CD4-positive, alpha-beta T cell treated with Interleukin-2 at 100 ng/mL for 4 hours (primary cell): Measurements from ENCODE around the gene GALNT2.

Experiments
- DNase-seq: peaks from one replicate; pipeline ENCODE4 v3.0.0-alpha.2; 2020; ENCODE audit warnings: low spot score

Gene GALNT2

GRCh38 chr1:230112782-230113181 lies 45.7 kb downstream of the GALNT2 start:
- DNase-seq: no peak

DNA sequence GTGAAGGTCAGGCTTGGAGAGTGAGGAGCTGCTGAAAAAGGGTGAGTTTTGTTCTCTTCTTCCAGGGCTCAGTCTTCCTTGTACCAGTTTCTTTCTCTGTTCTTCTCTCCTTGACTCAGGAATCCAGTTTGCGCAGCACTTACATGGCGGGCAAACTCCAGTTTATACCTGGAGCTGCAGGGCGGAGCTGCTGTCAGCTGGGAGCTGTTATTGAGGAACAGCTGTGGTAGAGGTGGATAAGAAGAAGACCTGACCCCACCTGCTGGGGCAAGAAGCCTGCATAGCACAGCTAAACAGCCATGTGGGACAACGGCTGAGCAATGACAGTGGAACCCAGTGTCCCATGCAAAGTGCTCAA lies 46.2 kb downstream of the GALNT2 start:
- no peak for DNase-seq

DNA sequence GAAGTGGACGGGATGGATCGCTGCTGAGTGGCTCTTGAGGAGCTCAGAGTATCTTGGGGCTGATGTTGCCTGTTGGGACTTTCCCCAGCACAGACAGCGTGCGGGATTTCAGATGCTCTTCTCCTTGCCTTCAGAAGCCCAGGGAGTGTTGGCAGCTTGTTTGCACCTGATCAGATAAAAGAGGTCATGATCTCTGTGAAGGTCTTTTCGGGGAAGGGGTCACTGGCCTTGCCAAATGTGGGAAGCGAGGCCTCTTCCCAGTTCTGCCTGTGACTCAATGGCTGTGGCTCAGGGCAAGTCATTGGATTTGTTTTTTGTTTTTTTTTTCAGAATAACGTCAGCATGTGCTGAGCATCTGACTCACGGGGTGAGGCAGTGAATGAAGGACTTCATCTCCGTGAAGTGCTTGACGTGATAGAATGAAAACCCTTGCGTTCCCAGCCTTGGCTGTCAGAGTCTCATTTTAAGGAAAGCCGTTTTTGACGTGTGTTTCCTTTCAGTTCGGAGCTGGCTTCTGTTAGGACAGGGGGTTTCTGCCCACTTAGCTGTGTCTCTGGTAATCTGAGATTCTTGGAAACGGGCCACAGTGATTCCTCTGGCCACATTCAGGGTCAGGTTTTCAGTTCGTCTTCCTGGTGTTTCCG lies 46.7 kb downstream of the GALNT2 start:
- DNase-seq: no peak

DNA sequence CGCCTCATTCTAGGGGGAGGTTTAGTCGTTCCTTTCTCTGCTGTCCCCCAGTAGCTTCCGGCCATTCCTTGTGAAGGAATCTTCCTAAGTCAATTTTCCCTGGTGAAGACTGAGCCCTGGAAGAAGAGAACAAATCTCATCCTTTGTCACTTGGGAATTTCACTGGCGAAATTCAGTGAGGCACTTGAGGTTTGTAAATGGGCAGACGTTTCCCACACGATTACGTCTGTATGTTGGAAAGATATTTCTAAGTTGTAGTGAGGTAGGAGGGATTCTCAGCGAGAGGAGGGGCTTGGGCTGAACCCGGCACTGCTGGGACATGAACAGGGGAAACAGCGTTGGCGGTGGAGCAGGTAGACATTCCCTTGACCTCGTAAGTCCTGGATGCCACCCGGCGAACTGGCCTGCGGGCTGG lies 47.2 kb downstream of the GALNT2 start:
- DNase-seq: no peak

GRCh38 chr1:230117694-230118093 lies 50.7 kb downstream of the GALNT2 start:
- DNase-seq: no peak

- no peak for DNase-seq
These were observed 52.3 kb downstream of the GALNT2 start for GRCh38 chr1:230119340-230119739.

- no peak for DNase-seq
These were observed 53.4 kb downstream of the GALNT2 start for GRCh38 chr1:230120289-230120920.

DNA sequence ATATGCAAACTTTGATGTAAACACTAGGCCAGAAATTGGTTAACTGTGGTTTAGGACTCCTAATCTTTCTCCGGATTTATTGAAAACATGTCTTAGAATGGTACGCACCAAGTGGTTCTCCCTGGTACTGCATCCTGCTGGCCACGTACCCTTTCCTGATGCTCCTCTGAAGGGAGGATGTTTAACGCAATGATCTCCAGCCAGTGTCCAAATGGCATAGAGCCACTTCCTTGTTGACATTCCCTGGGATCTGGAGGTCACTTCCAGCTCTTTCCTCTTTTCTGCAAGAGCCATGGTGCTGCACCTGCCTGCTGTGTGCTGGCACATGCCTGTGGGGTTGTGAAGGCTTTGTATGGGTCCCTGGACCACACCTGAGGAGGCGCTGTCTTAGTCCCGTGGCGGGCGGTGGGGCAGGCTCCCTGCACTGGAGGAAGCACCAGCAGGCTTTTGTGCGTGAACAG lies 53.9 kb downstream of the GALNT2 start:
- DNase-seq: no peak

- no peak for DNase-seq
These were observed 54.9 kb downstream of the GALNT2 start for GRCh38 chr1:230121950-230122349.

- no peak for DNase-seq
These were observed 55.6 kb downstream of the GALNT2 start for GRCh38 chr1:230122366-230123279.

- DNase-seq: no peak
These were observed 56.5 kb downstream of the GALNT2 start for GRCh38 chr1:230123280-230124185.

DNA sequence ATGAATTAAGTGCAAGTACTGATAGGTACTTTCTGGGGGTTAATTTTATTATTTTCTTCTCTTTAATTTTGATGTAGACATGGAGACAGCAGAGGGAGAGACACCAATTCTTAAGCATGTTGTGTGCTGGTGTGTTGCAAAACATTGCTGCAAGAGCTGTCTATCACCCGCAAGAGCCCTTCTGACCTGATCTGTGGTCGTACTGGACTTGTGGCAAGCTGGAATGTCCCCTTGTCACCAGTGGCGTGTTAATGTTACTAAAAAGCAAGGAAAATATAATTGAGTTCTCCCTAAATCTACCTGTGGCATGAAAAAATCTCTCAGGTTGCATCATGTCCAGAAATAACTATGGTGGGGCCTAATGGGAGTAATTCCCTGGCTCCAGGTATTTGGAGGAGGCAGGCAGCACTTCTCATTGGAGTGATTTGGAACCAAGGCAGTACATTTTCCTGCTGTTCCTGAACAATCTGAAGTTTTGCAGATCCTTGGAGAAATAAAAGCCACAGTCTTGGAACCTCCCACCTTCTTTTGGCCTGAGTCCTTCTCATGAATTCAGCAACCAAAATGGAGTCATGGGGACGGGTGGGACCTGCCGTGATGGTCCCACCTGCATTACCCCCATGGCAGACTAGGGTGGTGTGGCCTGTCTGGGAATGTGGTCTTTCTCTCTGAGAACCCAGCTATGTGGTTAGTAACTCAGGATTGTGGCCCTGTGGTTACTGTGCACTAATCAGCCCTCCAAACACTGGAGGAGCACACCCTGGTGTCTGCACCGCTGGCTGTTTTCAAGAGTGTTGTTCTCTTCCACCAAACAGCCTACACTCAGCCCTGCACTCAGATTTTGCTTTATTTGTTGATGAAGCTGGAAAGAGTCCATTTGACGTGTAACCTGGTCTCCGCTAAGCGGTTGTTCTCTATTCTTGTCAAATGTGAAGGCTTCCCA lies 57.4 kb downstream of the GALNT2 start:
- DNase-seq: no peak

DNA sequence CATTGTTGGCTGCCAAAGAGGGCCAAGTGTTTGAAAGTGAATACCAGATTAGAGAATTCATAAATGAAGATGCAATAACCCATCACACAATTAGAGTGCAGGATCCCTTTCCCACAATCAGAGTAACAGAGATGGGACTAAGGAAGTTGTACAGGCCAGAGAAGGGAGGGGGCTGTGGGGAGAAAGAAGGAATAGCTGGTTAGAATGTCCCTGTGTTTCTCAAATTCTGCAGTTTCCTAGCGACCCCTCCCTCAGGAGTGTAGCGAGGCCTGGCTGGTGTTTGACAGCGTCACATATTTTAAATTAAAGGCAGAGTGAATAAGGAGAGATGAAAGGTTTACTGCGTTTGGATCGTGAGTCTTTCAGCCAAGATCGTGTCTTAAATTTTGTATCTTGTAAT lies 58.1 kb downstream of the GALNT2 start:
- DNase-seq: no peak

- no peak for DNase-seq
These were observed 58.8 kb downstream of the GALNT2 start for GRCh38 chr1:230125640-230126528.

DNA sequence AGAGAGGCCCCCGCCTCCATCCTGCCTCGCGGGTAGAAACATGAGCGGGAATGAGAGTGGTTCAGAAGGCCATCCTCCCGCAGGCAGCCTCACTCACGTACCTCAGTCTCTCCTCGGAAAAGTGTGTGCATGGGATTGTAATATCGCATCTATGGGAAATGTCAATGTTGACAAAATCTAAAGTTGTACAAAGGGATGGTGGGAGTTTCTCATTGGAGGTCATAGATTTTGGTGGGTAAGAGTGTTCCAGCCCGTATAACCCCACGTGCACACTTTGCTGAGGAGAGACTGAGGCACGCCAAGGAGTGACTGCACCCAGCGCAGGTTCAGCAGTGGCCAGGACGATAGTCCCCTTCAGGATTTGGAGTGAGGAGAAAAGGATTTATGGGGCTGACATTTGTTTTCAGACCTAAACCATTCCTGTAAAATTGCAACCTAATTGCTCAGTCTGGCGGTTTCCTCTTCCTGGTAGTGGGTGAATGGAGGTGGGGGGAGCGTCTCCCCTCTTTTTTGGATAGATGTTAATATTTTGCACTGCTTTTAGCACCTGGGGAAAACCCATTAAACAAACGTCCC lies 59.6 kb downstream of the GALNT2 start:
- DNase-seq: no peak

GRCh38 chr1:230127105-230128054 lies 60.3 kb downstream of the GALNT2 start:
- DNase-seq: peak; percentile 38

DNA sequence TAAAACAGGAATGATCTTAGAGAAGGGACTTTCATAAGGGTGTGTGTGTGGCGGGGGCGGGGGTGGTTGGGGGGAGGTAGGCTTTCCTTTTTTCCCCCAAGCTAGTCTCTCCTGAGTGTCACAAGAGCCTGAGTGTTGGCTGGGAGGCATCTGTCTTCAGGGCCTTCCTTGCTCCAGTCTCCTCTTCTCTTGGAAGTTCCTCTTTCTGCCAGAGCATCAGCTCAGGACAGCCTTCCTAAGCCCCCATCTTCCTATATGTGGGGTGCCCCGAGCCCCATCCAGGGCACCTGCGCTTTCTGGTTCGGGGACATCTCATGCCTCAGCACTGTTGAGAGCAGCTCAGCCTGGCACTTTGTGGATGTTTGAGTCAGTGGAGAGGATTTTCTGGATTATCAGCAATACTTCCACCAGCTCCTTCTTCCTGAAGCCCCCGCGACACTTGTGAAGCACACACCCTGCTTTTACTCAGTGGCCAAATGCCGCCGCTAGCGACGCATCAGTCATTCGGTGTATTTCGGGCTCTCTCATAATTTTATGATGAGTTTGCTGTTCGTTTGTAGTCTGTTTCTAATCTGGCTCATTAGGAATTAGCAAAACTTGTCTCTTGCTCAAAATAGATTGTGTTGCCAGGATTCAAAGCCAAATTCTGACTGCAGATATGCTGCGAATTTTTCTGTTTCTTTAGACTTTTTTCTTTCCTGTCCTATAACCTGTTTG lies 61.7 kb downstream of the GALNT2 start:
- DNase-seq: no peak

GRCh38 chr1:230129341-230129740 lies 62.3 kb downstream of the GALNT2 start:
- no peak for DNase-seq
